IMR-90 (cell line): ENCODE data around the gene NCBP2L.

Experiments used
- BHLHE40 ChIP-seq: fragments of 150-350 bp; IDR thresholded peaks from 2 replicates; pipeline ENCODE4 v1.6.1; 2016; ENCODE audit warnings: mild to moderate bottlenecking, low read depth, low read length
- FOS ChIP-seq: fragments of 150-350 bp; IDR thresholded peaks from 2 replicates; pipeline ENCODE4 v1.6.1; 2016; ENCODE audit warnings: low read depth, low read length
- MAFK ChIP-seq: IDR thresholded peaks from 2 replicates; pipeline ENCODE4 v1.6.1; 2012; ENCODE audit warnings: low read depth, low read length, improper control_type of control experiment
- POLR2A ChIP-seq: IDR thresholded peaks from 2 replicates; pipeline ENCODE4 v1.6.1; 2012; ENCODE audit warnings: mild to moderate bottlenecking, low read depth, low read length
- RAD21 ChIP-seq: IDR thresholded peaks from 2 replicates; pipeline ENCODE4 v1.6.1; 2012; ENCODE audit warnings: low read length, improper control_type of control experiment
- RFX5 ChIP-seq: IDR thresholded peaks from 2 replicates; pipeline ENCODE4 v1.8.0; 2012; ENCODE audit warnings: low read depth, mild to moderate bottlenecking, low read length, moderate library complexity
- SMC3 ChIP-seq: fragments of 150-350 bp; IDR thresholded peaks from 2 replicates; pipeline ENCODE4 v1.6.1; 2016; ENCODE audit warnings: low read depth, mild to moderate bottlenecking, antibody characterized with exemption, low read length, moderate library complexity
- TF ChIP-seq, protein P1 (sequence below): conservative IDR thresholded peaks from 2 replicates; pipeline ENCODE4 v1.5.1; 2012; ENCODE audit warnings: mild to moderate bottlenecking, low read depth, low read length, improper control_type of control experiment
- TF ChIP-seq, protein P2 (sequence below): fragments of 150-350 bp; IDR thresholded peaks from 2 replicates; pipeline ENCODE4 v1.6.1; 2017; ENCODE audit warnings: mild to moderate bottlenecking, antibody characterized with exemption, low read length, low read depth

DNA sequence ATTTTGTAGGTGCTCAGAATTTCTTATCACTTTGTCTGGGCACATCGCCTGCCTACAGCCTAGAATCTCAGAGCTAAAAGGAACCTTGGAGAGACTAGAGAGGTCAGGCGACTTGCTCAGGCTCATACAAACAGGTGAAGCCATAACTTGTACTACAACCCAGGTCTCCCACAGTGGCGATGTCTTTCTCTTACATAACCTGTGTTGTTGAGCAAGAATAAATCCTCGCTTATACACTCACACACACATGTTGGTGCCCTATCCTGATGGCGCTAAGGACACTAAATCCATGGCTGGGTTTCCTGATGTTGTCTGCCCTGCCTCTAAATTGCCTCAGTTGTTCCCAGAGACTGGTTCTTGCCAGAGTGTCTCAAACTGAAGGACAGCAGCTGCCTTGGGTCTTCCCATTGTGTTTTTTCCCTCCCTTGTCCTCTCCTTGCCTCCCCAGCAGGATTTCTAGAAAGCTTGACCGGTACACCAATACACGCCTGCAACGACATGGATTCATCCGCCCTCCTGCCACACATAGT, 3.6 kb upstream of the NCBP2L start:
- TF ChIP-seq SMC3 (no peak), RAD21 (no peak), RFX5 (no peak), MAFK (no peak), POLR2A (no peak), BHLHE40 (no peak), FOS (no peak)
- TF ChIP-seq, protein P1, sequence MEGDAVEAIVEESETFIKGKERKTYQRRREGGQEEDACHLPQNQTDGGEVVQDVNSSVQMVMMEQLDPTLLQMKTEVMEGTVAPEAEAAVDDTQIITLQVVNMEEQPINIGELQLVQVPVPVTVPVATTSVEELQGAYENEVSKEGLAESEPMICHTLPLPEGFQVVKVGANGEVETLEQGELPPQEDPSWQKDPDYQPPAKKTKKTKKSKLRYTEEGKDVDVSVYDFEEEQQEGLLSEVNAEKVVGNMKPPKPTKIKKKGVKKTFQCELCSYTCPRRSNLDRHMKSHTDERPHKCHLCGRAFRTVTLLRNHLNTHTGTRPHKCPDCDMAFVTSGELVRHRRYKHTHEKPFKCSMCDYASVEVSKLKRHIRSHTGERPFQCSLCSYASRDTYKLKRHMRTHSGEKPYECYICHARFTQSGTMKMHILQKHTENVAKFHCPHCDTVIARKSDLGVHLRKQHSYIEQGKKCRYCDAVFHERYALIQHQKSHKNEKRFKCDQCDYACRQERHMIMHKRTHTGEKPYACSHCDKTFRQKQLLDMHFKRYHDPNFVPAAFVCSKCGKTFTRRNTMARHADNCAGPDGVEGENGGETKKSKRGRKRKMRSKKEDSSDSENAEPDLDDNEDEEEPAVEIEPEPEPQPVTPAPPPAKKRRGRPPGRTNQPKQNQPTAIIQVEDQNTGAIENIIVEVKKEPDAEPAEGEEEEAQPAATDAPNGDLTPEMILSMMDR = no peak
- TF ChIP-seq, protein P2, sequence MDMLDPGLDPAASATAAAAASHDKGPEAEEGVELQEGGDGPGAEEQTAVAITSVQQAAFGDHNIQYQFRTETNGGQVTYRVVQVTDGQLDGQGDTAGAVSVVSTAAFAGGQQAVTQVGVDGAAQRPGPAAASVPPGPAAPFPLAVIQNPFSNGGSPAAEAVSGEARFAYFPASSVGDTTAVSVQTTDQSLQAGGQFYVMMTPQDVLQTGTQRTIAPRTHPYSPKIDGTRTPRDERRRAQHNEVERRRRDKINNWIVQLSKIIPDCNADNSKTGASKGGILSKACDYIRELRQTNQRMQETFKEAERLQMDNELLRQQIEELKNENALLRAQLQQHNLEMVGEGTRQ = no peak
